ENCODE data around the gene UCN2.

UCN2 gene, protein sequence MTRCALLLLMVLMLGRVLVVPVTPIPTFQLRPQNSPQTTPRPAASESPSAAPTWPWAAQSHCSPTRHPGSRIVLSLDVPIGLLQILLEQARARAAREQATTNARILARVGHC

DNA sequence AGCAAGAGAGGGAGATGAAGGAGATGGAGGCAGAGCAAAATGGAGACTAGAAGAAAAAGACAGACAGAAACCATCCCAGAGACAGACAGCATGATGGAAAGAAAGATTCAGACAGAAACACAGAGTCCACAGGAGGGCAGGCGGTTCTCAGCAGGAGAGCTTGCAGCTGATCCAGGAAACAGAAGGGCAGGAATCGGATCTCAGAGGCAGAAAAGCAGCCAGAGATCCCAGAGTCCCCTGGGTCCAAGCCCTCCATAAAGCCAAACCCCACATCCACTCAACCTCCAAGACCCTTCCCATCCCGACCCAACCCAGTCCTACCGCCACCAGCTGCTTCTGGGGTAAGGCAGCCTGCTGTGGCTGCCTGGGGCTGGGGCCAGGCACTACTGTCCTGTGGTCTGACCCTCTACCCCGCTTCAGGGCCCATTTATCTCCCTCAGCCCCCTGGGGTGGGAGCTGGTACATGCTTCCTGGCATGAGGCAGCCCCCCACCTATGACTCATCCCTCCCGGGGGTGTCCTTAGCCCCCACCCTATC lies at the start of gene UCN2:
Gene UCN2, minus strand, starts transcription at position 400 of the 537 bp plus-strand sequence. CDS start 657 bp downstream, outside the sequence.
- Histone ChIP-seq H3K9me3 (ENCODE audit: control insufficient read depth in 1 of 2, low read length in 2 of 2) (no peaks in the 10 kb centered on the region), H3K4me1 (ENCODE audit: control insufficient read depth in 1 of 2, insufficient read depth in 2 of 2, low read length in 2 of 2) (peaks cover 8 to 23% of the 10 kb centered on the region in 2 donors), H3K4me3 (ENCODE audit: low read depth in 1 of 2, low read length in 2 of 2) (no peak within 1 kb of the TSS), H3K27me3 (ENCODE audit: low read depth, low read length) (no peaks in the 10 kb centered on the region), H3K27ac (ENCODE audit: low read length) (no peak within 1 kb of the TSS), H3K36me3 (ENCODE audit: control insufficient read depth in 1 of 2, insufficient read depth in 2 of 2, low read length in 2 of 2) (peaks cover 0 to 4% of the 10 kb centered on the region in 2 donors)

DNA sequence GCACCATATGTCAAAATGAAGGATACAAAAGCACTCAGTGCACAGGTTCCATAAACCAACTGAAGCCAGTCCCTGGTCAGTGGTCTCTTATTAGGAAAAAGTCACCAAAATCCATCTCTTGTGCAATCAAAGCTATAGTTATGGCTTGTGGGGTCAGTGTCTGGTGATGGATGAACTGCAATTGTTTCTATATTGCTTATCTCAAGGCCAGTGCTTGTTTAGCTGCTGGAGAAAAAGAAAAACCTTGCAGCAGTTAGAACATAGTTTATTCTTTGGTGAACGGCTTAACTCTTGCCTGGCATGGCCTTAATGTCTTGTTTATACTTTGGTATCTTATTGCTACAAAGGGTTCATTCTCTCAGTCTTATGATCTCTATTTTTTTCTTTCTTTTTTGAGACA lies 48.7 kb upstream of the UCN2 start:
- peaks cover 7 to 15% of the 10 kb centered on the region in 2 donors for H3K4me1 ChIP-seq (ENCODE audit: control insufficient read depth in 1 of 2, insufficient read depth in 2 of 2, low read length in 2 of 2)
- H3K36me3 ChIP-seq (ENCODE audit: control insufficient read depth in 1 of 2, insufficient read depth in 2 of 2, low read length in 2 of 2), result no peaks in the 10 kb centered on the region
- H3K9me3 ChIP-seq (ENCODE audit: control insufficient read depth in 1 of 2, low read length in 2 of 2), result peaks cover 4% of the 10 kb centered on the region in 2 donors
- no peaks in the 10 kb centered on the region for H3K27me3 ChIP-seq (ENCODE audit: low read depth, low read length)
- H3K27ac ChIP-seq (ENCODE audit: low read length), result no peak overlapping the region
- no peak overlapping the region for H3K4me3 ChIP-seq (ENCODE audit: low read depth in 1 of 2, low read length in 2 of 2)

DNA sequence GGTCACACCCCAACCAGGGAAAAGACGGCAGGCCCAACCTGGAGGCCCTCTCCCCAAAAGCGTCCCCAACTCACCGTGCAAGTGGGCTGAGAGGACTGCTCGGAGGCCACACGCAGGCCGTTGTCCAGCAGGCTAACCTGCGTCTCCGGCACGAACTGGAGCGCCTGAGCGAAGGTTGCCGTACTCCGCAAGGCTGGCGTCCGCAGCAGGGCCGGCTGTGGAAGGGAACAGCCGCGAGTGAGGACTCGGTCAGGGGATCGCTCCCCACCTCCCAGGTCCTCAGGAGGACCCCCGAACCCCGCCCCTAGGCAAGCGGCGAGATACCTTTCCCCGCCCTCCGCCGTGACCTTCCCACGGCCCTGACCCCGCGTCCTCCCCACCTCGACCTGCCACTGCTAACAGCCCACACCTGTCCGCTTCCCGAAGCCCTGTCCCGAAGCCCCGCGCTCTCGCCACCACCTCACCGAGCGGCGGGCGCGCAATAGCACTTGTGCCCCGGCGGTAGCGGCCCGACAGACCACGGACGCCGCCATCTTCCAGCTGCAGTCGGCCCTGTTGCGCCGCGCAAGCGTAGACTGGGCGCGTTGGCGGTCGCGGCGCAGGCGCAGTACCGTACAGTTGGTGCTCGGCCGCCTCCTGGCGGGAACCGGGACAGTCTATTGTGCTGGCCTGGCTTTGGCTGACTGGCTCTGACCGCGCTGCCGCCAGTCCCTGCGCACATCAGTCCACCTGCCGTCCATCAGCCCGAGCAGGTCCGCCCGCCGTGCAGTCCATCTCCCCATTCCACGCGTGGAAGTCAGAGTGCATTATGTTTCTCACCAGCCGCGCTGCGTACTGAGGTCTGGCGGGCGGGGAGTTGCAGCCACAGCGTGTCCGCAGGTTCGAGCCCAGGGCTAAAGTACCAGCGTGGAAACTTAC lies 45.8 kb upstream of the UCN2 start, which contains the start of gene UQCRC1:
Gene UQCRC1, minus strand, starts transcription at position 559 of the 918 bp plus-strand sequence. Its CDS starts 26 bp downstream, at position 533.
- peaks cover 7 to 15% of the 10 kb centered on the region in 2 donors for H3K4me1 ChIP-seq (ENCODE audit: control insufficient read depth in 1 of 2, insufficient read depth in 2 of 2, low read length in 2 of 2)
- H3K9me3 ChIP-seq (ENCODE audit: control insufficient read depth in 1 of 2, low read length in 2 of 2), result no peaks in the 10 kb centered on the region
- peak within 1 kb of the TSS; percentile 83 to 99 for H3K4me3 ChIP-seq (ENCODE audit: low read depth in 1 of 2, low read length in 2 of 2)
- H3K36me3 ChIP-seq (ENCODE audit: control insufficient read depth in 1 of 2, insufficient read depth in 2 of 2, low read length in 2 of 2), result peaks cover 18 to 21% of the 10 kb centered on the region in 2 donors
- no peaks in the 10 kb centered on the region for H3K27me3 ChIP-seq (ENCODE audit: low read depth, low read length)
- peak within 1 kb of the TSS; percentile 86 for H3K27ac ChIP-seq (ENCODE audit: low read length)

DNA sequence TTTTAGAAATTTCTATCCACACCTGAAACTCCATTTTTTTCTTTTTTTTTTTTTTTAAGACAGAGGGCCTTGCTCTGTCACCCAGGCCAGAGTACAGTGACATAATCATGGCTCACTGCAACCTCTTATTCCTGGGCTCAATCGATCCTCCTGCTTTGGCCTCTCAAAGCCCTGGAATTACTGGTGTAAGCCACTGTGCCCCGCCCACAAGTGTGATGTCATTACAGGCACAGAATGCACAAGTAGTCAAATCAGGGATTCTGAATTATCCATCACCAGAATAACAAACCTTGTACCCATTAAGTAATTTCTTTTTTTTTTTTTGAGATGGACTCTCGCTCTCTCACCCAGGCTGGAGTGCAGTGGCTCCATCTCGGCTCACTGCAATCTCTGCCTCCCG lies 43.9 kb upstream of the UCN2 start:
- H3K4me1 ChIP-seq (ENCODE audit: control insufficient read depth in 1 of 2, insufficient read depth in 2 of 2, low read length in 2 of 2), result peaks cover 7 to 15% of the 10 kb centered on the region in 2 donors
- no peaks in the 10 kb centered on the region for H3K9me3 ChIP-seq (ENCODE audit: control insufficient read depth in 1 of 2, low read length in 2 of 2)

DNA sequence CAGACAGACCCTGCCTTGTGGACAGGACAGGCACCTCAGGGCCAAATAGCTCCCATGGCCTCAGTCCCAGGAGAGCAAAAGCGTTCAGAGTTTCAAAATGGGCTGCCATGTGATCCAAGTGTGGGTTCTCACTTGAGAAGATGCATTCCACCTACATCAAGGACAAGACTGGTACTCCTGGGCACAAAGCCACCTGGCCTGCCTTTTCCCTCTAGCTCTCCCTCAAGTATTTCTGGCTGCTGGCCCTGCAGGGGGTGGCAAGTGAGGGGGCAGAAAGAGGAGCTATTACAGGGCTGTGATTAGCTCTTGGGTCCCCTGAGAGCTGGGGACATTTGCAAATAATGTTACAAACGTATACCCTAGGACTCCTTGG lies 38.0 kb upstream of the UCN2 start:
- H3K27ac ChIP-seq (ENCODE audit: low read length), result no peak overlapping the region
- H3K4me3 ChIP-seq (ENCODE audit: low read depth in 1 of 2, low read length in 2 of 2), result no peak overlapping the region
- H3K4me1 ChIP-seq (ENCODE audit: control insufficient read depth in 1 of 2, insufficient read depth in 2 of 2, low read length in 2 of 2), result peaks cover 9 to 28% of the 10 kb centered on the region in 2 donors
- H3K36me3 ChIP-seq (ENCODE audit: control insufficient read depth in 1 of 2, insufficient read depth in 2 of 2, low read length in 2 of 2), result peaks cover 77 to 90% of the 10 kb centered on the region in 2 donors
- no peaks in the 10 kb centered on the region for H3K9me3 ChIP-seq (ENCODE audit: control insufficient read depth in 1 of 2, low read length in 2 of 2)
- H3K27me3 ChIP-seq (ENCODE audit: low read depth, low read length), result no peaks in the 10 kb centered on the region

More for the DNA sequence above, 43.9 kb upstream of the UCN2 start:
- Histone ChIP-seq H3K27me3 (ENCODE audit: low read depth, low read length) (no peaks in the 10 kb centered on the region), H3K36me3 (ENCODE audit: control insufficient read depth in 1 of 2, insufficient read depth in 2 of 2, low read length in 2 of 2) (peaks cover 35 to 40% of the 10 kb centered on the region in 2 donors), H3K27ac (ENCODE audit: low read length) (no peak overlapping the region), H3K4me3 (ENCODE audit: low read depth in 1 of 2, low read length in 2 of 2) (no peak overlapping the region)

DNA sequence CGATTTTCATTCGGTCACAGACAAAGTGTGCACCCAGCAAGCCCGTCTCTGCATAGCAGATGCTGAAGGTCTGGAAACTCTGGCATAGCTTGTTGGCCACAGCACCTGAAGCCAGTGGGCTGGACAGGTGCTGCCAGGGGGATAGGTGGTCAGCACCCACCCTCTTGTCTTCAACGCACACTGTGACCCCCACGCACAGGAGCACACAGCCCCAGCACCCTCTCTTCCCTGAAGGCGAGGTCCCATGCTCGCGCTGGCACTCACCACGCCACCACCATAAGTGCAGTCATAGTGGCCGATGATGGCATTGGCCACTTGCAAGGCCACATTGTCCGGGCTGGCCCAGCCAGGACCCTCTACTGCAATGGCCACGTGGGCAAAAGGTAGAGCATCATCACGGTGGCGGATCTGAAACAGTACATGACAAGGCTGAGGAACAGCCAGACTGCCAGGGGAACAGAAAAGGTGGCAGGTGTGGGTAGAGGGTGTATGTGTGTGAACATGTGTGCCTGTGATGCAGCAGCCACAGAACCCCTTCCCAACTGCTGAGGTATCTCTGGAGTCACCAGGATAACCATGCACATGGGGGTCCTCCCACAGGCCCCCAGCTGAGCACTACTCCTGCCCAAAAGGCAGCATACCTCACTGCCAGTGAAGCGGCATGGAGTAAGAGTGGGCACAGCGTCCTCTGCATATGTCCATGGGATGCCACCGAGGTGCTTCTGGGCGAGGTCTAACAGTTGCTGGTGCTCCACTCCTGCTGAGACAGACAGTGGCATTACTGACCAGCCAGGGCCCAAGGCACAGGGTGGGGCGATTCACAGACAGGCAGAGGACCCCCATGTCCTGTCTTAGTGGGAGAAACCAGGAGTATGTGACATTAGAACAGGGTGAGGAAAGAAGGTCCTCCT lies 37.4 kb upstream of the UCN2 start:
- peaks cover 76 to 85% of the 10 kb centered on the region in 2 donors for H3K36me3 ChIP-seq (ENCODE audit: control insufficient read depth in 1 of 2, insufficient read depth in 2 of 2, low read length in 2 of 2)
- H3K27ac ChIP-seq (ENCODE audit: low read length), result no peak overlapping the region
- no peak overlapping the region for H3K4me3 ChIP-seq (ENCODE audit: low read depth in 1 of 2, low read length in 2 of 2)
- H3K9me3 ChIP-seq (ENCODE audit: control insufficient read depth in 1 of 2, low read length in 2 of 2), result no peaks in the 10 kb centered on the region
- H3K27me3 ChIP-seq (ENCODE audit: low read depth, low read length), result no peaks in the 10 kb centered on the region
- H3K4me1 ChIP-seq (ENCODE audit: control insufficient read depth in 1 of 2, insufficient read depth in 2 of 2, low read length in 2 of 2), result peaks cover 9 to 28% of the 10 kb centered on the region in 2 donors

DNA sequence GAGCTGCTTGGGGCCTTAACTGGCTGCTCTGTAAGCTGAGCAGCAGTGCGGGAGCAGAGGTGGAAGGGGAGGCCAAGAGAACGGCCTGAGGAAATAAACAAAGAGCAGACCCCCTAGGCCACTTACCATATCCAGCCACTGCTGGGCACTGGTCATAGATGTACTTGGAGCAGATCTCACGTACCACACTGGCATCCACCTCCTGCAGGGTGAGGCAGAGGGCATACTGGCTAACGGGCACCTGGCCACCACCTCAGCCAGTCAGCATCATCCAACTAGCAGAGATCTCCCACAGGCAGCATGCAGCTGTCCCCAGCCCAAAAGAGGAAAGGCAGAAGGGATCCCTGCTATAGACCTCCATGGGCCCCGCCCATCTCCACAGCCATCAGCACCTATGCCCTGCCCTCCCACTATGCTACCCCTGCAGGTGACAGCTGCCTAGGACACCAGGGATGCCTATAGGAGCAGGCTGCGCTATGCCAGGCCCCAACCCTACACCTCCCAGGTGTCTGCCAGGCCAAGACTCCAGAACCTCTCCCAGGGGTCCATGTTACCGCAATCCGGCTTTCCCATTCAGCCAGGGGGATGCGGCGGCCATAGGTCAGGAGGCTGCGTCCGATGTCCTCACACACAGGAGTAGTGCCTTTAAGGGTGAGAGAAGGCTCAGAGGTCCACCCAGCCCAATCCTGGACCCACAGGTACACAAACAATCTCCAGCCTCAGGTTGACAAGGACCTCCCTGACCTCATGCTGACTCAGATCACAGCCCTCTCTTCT lies 36.1 kb upstream of the UCN2 start:
- Histone ChIP-seq H3K36me3 (ENCODE audit: control insufficient read depth in 1 of 2, insufficient read depth in 2 of 2, low read length in 2 of 2) (peaks cover 63 to 72% of the 10 kb centered on the region in 2 donors), H3K4me1 (ENCODE audit: control insufficient read depth in 1 of 2, insufficient read depth in 2 of 2, low read length in 2 of 2) (peaks cover 13 to 39% of the 10 kb centered on the region in 2 donors), H3K4me3 (ENCODE audit: low read depth in 1 of 2, low read length in 2 of 2) (no peak overlapping the region), H3K27ac (ENCODE audit: low read length) (peak overlapping the region; percentile 88), H3K9me3 (ENCODE audit: control insufficient read depth in 1 of 2, low read length in 2 of 2) (no peaks in the 10 kb centered on the region), H3K27me3 (ENCODE audit: low read depth, low read length) (no peaks in the 10 kb centered on the region)

DNA sequence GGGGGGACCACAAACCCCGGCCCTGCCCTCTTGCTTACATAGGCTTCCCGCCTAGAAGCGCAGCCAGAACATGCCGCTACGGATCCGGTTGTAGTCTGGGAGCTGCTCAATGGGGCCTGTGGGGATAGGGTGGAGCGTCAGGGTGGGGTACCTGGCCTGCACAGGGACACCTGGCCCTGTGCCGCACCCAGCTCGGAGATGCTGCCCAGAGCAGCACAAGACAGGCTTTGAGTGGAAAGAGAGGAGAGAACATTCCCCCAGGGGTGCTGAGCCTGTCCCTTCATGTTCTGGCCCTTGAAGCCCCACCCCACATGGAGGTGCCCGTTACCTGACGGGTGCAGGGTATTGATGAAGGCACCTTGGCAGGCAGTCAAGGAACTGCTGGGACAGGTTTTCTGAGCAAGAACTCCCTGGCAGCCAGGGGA lies 35.5 kb upstream of the UCN2 start:
- H3K27ac ChIP-seq (ENCODE audit: low read length), result peak overlapping the region; percentile 88
- no peak overlapping the region for H3K4me3 ChIP-seq (ENCODE audit: low read depth in 1 of 2, low read length in 2 of 2)
- no peaks in the 10 kb centered on the region for H3K9me3 ChIP-seq (ENCODE audit: control insufficient read depth in 1 of 2, low read length in 2 of 2)
- peaks cover 13 to 44% of the 10 kb centered on the region in 2 donors for H3K4me1 ChIP-seq (ENCODE audit: control insufficient read depth in 1 of 2, insufficient read depth in 2 of 2, low read length in 2 of 2)
- peaks cover 57 to 66% of the 10 kb centered on the region in 2 donors for H3K36me3 ChIP-seq (ENCODE audit: control insufficient read depth in 1 of 2, insufficient read depth in 2 of 2, low read length in 2 of 2)
- peaks cover 4% of the 10 kb centered on the region for H3K27me3 ChIP-seq (ENCODE audit: low read depth, low read length)

DNA sequence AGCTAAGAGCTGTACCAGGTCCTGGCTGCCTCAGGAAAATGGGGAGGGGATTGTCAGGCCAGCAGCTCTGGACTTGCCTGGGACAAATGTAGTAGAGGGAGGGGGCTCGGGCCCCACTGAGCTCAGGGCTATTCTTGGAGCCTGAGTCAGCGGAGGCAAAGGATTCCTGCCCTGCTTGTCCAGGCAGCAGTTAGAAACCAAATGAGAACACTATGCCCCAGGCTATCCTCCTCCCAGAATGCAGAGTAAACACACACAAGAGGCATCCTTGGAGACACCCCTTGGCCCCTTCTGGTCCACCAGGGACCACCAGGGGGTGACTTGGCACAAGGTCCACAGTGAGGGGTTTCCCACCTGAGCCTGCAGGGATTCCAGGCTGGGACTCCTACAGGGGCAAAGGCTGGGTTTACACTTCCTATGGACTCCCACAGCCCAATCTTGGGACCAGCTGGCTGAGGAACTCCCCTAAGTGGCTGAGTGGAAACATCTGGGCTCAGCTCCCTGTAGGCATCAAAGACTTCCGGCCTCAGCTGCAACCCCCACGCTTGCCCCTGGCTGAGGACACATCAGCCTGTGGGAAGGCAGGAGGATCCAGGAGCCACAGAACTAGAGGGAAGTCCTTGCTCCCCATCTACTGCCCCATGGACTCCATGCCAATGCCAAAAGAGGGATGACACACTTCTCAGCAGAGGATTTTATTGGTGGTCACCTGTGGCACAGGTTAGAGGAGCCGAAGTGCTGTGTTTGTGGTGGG lies 34.9 kb upstream of the UCN2 start:
- no peak overlapping the region for H3K4me3 ChIP-seq (ENCODE audit: low read depth in 1 of 2, low read length in 2 of 2)
- peaks cover 4% of the 10 kb centered on the region for H3K27me3 ChIP-seq (ENCODE audit: low read depth, low read length)
- peaks cover 51 to 60% of the 10 kb centered on the region in 2 donors for H3K36me3 ChIP-seq (ENCODE audit: control insufficient read depth in 1 of 2, insufficient read depth in 2 of 2, low read length in 2 of 2)
- H3K27ac ChIP-seq (ENCODE audit: low read length), result peak overlapping the region; percentile 88
- no peaks in the 10 kb centered on the region for H3K9me3 ChIP-seq (ENCODE audit: control insufficient read depth in 1 of 2, low read length in 2 of 2)
- peaks cover 13 to 44% of the 10 kb centered on the region in 2 donors for H3K4me1 ChIP-seq (ENCODE audit: control insufficient read depth in 1 of 2, insufficient read depth in 2 of 2, low read length in 2 of 2)

DNA sequence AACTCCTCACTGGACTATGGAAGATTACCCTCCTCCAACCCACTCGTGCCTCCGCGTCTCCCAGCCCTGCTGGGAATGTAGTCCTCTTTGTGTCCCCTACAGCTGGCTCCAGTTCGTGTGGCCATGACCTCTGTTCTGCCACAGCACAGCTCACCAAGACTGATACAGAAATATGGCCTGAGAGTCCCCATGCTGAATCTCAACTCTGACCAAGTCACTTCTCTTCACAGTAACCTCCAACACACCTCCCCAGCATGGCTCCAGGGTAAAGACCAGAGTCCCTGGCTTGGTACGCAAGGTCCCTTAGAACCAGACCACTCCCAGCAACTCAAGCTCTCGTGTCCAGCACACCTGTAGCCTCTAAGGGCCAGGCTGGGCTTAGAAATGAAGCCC lies 33.8 kb upstream of the UCN2 start:
- peaks cover 42 to 49% of the 10 kb centered on the region in 2 donors for H3K36me3 ChIP-seq (ENCODE audit: control insufficient read depth in 1 of 2, insufficient read depth in 2 of 2, low read length in 2 of 2)
- peaks cover 13 to 44% of the 10 kb centered on the region in 2 donors for H3K4me1 ChIP-seq (ENCODE audit: control insufficient read depth in 1 of 2, insufficient read depth in 2 of 2, low read length in 2 of 2)
- no peaks in the 10 kb centered on the region for H3K9me3 ChIP-seq (ENCODE audit: control insufficient read depth in 1 of 2, low read length in 2 of 2)
- H3K27ac ChIP-seq (ENCODE audit: low read length), result peak overlapping the region; percentile 88
- H3K4me3 ChIP-seq (ENCODE audit: low read depth in 1 of 2, low read length in 2 of 2), result no peak overlapping the region
- H3K27me3 ChIP-seq (ENCODE audit: low read depth, low read length), result peaks cover 4% of the 10 kb centered on the region
